ENCODE data around the gene SLC17A9.

- TF ChIP-seq, protein P1, sequence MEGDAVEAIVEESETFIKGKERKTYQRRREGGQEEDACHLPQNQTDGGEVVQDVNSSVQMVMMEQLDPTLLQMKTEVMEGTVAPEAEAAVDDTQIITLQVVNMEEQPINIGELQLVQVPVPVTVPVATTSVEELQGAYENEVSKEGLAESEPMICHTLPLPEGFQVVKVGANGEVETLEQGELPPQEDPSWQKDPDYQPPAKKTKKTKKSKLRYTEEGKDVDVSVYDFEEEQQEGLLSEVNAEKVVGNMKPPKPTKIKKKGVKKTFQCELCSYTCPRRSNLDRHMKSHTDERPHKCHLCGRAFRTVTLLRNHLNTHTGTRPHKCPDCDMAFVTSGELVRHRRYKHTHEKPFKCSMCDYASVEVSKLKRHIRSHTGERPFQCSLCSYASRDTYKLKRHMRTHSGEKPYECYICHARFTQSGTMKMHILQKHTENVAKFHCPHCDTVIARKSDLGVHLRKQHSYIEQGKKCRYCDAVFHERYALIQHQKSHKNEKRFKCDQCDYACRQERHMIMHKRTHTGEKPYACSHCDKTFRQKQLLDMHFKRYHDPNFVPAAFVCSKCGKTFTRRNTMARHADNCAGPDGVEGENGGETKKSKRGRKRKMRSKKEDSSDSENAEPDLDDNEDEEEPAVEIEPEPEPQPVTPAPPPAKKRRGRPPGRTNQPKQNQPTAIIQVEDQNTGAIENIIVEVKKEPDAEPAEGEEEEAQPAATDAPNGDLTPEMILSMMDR (IDR thresholded peaks at IDR 0.05) = no peak
- TF ChIP-seq POLR2A (IDR thresholded peaks at IDR 0.05) = no peak
Measured at GRCh38 chr20:62918147-62918546, 34.4 kb upstream of the SLC17A9 start.

Measured in esophagus squamous epithelium (tissue), 4 donors.